Panc1 (cell line): Measurements from ENCODE around the gene RAB26. TPM values are rescaled to one million over a fixed set of nuclear protein-coding genes. Genes with fewer than 3 reads are reported as not detected.
A peak's percentile ranks its signal among the peaks of the same experiment; 100 is the strongest.

ENCODE experiments used
- ATAC-seq: fragments of 200-7000 bp; cut with Tn5 transposase; 2 replicates; pipeline ENCODE4 v1.9.1; 2020; ENCODE audit warnings: mild to moderate bottlenecking, moderate library complexity
- BruUV-seq: library from RNA; stranded (reverse); fragments of 400-500 nt; replicated peaks from 2 replicates; lab custom pipeline; 2021; lab: Mats Ljungman, UMichigan
- CTCF ChIA-PET: fragments of 300-600 bp; sonication (Branson Sonifier 250); formaldehyde crosslinking; loops from one replicate; lab custom pipeline; 2022; ENCODE audit warnings: antibody characterized with exemption; lab: Charles Lee
- POLR2A ChIA-PET: fragments of 300-600 bp; sonication (Branson Sonifier 250); formaldehyde crosslinking; loops from one replicate; lab custom pipeline; 2022; ENCODE audit warnings: antibody characterized with exemption; lab: Charles Lee
- DNase-seq: peaks from one replicate; pipeline ENCODE4 v3.0.0-alpha.2; 2010; ENCODE audit warnings: low read depth, low spot score
- H3K27ac ChIP-seq: 2 replicates; pipeline ENCODE4 v1.5.1; 2011; ENCODE audit warnings: mild to moderate bottlenecking, low read length, inconsistent platforms
- H3K27me3 ChIP-seq: fragments of 200-500 bp; sonication (Bioruptor generic); 2 replicates; pipeline ENCODE4 v1.6.0; 2014; ENCODE audit warnings: low read length, inconsistent platforms; ENCODE audit not compliant: control insufficient read depth, insufficient read depth
- H3K36me3 ChIP-seq: fragments of 200-500 bp; sonication (Bioruptor generic); 2 replicates; pipeline ENCODE4 v1.5.1; 2014; ENCODE audit warnings: inconsistent platforms, mild to moderate bottlenecking, low read length, moderate library complexity; ENCODE audit not compliant: control insufficient read depth, insufficient read depth
- H3K4me1 ChIP-seq: 2 replicates; pipeline ENCODE4 v1.5.1; 2011; ENCODE audit warnings: inconsistent platforms, mild to moderate bottlenecking, low read length, moderate library complexity; ENCODE audit not compliant: control insufficient read depth, insufficient read depth
- H3K4me3 ChIP-seq, 2 experiments: 2 replicates each; pipeline ENCODE4 v1.5.1; 2011 to 2012; ENCODE audit warnings: low read depth in 2 of 2, low read length in 2 of 2, mild to moderate bottlenecking in 2 of 2, inconsistent platforms in 1 of 2, moderate library complexity in 1 of 2
- H3K9me3 ChIP-seq: fragments of 200-500 bp; sonication (Bioruptor generic); 2 replicates; pipeline ENCODE4 v1.5.1; 2014; ENCODE audit warnings: low read depth, mild to moderate bottlenecking, inconsistent platforms, low read length, moderate library complexity; ENCODE audit not compliant: control insufficient read depth, insufficient read depth
- CTCF ChIP-seq: fragments of 450-650 bp; IDR thresholded peaks from 2 replicates; pipeline ENCODE4 v1.5.1; 2017; ENCODE audit warnings: mild to moderate bottlenecking
- POLR2AphosphoS5 ChIP-seq: IDR thresholded peaks from 2 replicates; pipeline ENCODE4 v1.6.1; 2012; ENCODE audit warnings: mild to moderate bottlenecking, low read depth, low read length, moderate library complexity
- REST ChIP-seq, 2 experiments: IDR thresholded peaks; 2 replicates each; pipeline ENCODE4 v1.6.1; 2011 to 2012; ENCODE audit warnings: low read depth in 2 of 2, control low read depth in 1 of 2, low read length in 1 of 2, mild to moderate bottlenecking in 1 of 2, moderate library complexity in 1 of 2; ENCODE audit not compliant: insufficient read depth in 1 of 2
- SIN3A ChIP-seq: IDR thresholded peaks from 2 replicates; pipeline ENCODE4 v1.6.1; 2012; ENCODE audit warnings: low read depth, mild to moderate bottlenecking, low read length, moderate library complexity, borderline replicate concordance; ENCODE audit not compliant: insufficient read depth
- TCF7L2 ChIP-seq: IDR thresholded peaks from 2 replicates; pipeline ENCODE4 v1.6.1; 2011; ENCODE audit warnings: mild to moderate bottlenecking, low read depth, low read length, inconsistent platforms
- in situ Hi-C: cut with HindIII; loops from 2 replicates; pipeline ENCODE4 v1.10.0; 2016; ENCODE audit warnings: low sequenced_read_pairs, low pct_unique_long_range_greater_than_20kb
- intact Hi-C: fragments of 100-400 bp; cut with micrococcal nuclease; formaldehyde crosslinking; loops from one replicate; pipeline ENCODE4 v1.10.0; 2022; ENCODE audit not compliant: unreplicated experiment
- total RNA-seq: library from RNA; stranded (reverse); gene quantifications from one replicate; pipeline ENCODE4 v1.2.1, GENCODE V29; 2021; ENCODE audit not compliant: unreplicated experiment

RAB26 gene
- total RNA-seq, 1 experiment from 2014 or later = 92.2 TPM

GRCh38 chr16:2196981-2197511 is 48.6 kb downstream of the RAB26 start:
- DNase-seq = no peak
- ATAC-seq = no peak
- TF ChIP-seq CTCF = no peak
- no peak for TF ChIP-seq SIN3A
- no peak for TF ChIP-seq REST (IDR thresholded peaks at IDR 0.05; ENCODE audit: insufficient read depth in 1 of 2, low read depth in 2 of 2, low read length in 1 of 2)
- TF ChIP-seq POLR2AphosphoS5 = no peak
- Histone ChIP-seq H3K4me1 (no peaks in the 10 kb centered on the region; the same call in none of the 2 replicates), H3K9me3 (no peaks in the 10 kb centered on the region), H3K27me3 (no peaks in the 10 kb centered on the region), H3K4me3 (peak overlapping the region in 1 of 2 experiments; percentile 20; a peak in 2 of 4 replicates), H3K36me3 (no peaks in the 10 kb centered on the region), H3K27ac (no peak overlapping the region)
- POLR2A ChIA-PET = interaction anchor here (0.6 kb wide), 1 partner anchor 41 kb away, joined by 9 read pairs; no protein-coding TSS in a partner anchor
- no TSS peak for BruUV-seq
- in situ Hi-C loops (no loop called here), intact Hi-C loops (no loop called here)
- CTCF ChIA-PET = no interaction called here

- H3K9me3 ChIP-seq = no peaks in the 10 kb centered on the region
- ChIA-PET CTCF (interaction anchor here (0.5 kb wide), 1 partner anchor 737 kb away, joined by 9 read pairs; no protein-coding TSS in a partner anchor), POLR2A (interaction anchor here (0.6 kb wide), 1 partner anchor 76 kb away, joined by 5 read pairs; no protein-coding TSS in a partner anchor)
- no peak for TF ChIP-seq CTCF
- TF ChIP-seq TCF7L2 = no peak
- no peak for TF ChIP-seq POLR2AphosphoS5
- TF ChIP-seq SIN3A = no peak
- TF ChIP-seq REST (IDR thresholded peaks at IDR 0.05; ENCODE audit: insufficient read depth in 1 of 2, low read depth in 2 of 2, low read length in 1 of 2) = no peak
- no peak overlapping the region for H3K27ac ChIP-seq
- no TSS peak for BruUV-seq
- intact Hi-C loops = no loop called here
- in situ Hi-C loops = no loop called here
- H3K27me3 ChIP-seq = no peaks in the 10 kb centered on the region
- no peaks in the 10 kb centered on the region; the same call in none of the 2 replicates for H3K4me1 ChIP-seq
- no peak overlapping the region for H3K4me3 ChIP-seq
- H3K36me3 ChIP-seq = no peaks in the 10 kb centered on the region
- no peak for ATAC-seq
- no peak for DNase-seq
Observed at GRCh38 chr16:2197765-2198164, 49.3 kb downstream of the RAB26 start.
